Trophoblast cell (in vitro differentiated cells and primary cell): Measurements from ENCODE around the gene TTC28.
A peak's percentile ranks its signal among the peaks of the same experiment; 100 is the strongest.
"Not testable (repeated sequence)": the region's sequence is repeated elsewhere in the genome, so short reads cannot be mapped to it uniquely, and the experiment has no call there.

Experiments
- DNase-seq, 2 donors: peaks; one replicate each; pipeline ENCODE4 v3.0.0-alpha.2; 2016
- H2AFZ ChIP-seq: 2 replicates; pipeline ENCODE4 v1.6.1; 2013; ENCODE audit warnings: low read length, moderate library complexity, mild to moderate bottlenecking; ENCODE audit not compliant: insufficient read depth, poor library complexity
- H2AK5ac ChIP-seq: 2 replicates; pipeline ENCODE4 v1.6.1; 2013; ENCODE audit warnings: mild to moderate bottlenecking, low read length
- H2BK120ac ChIP-seq: 2 replicates; pipeline ENCODE4 v1.6.1; 2013; ENCODE audit warnings: low read length, mild to moderate bottlenecking, moderate library complexity; ENCODE audit not compliant: insufficient read depth, poor library complexity
- H2BK12ac ChIP-seq: 2 replicates; pipeline ENCODE4 v1.6.1; 2013; ENCODE audit warnings: mild to moderate bottlenecking, low read length, moderate library complexity
- H2BK5ac ChIP-seq: 2 replicates; pipeline ENCODE4 v1.6.1; 2013; ENCODE audit warnings: low read length, low read depth, moderate library complexity, mild to moderate bottlenecking; ENCODE audit not compliant: poor library complexity
- H3K14ac ChIP-seq: 2 replicates; pipeline ENCODE4 v1.6.1; 2013; ENCODE audit warnings: mild to moderate bottlenecking, low read length
- H3K18ac ChIP-seq: 2 replicates; pipeline ENCODE4 v1.6.1; 2013; ENCODE audit warnings: mild to moderate bottlenecking, low read length
- H3K23ac ChIP-seq: 2 replicates; pipeline ENCODE4 v1.6.1; 2013; ENCODE audit warnings: low read length
- H3K27ac ChIP-seq: 2 replicates; pipeline ENCODE4 v1.5.1; 2013; ENCODE audit warnings: low read depth, mild to moderate bottlenecking, inconsistent platforms, low read length, moderate library complexity
- H3K27me3 ChIP-seq: 2 replicates; pipeline ENCODE4 v1.6.1; 2013; ENCODE audit warnings: inconsistent platforms, mild to moderate bottlenecking, low read length, moderate library complexity; ENCODE audit not compliant: insufficient read depth
- H3K36me3 ChIP-seq, 2 experiments: 1 replicate in 1 of 2; 2 replicates in 1 of 2; pipeline ENCODE4 v1.6.1; 2013; ENCODE audit warnings: low read length in 2 of 2, mild to moderate bottlenecking in 2 of 2, moderate library complexity in 1 of 2; ENCODE audit not compliant: insufficient read depth in 2 of 2, control insufficient read depth in 1 of 2
- H3K4ac ChIP-seq: 2 replicates; pipeline ENCODE4 v1.6.1; 2013; ENCODE audit warnings: low read depth, mild to moderate bottlenecking, low read length, moderate library complexity
- H3K4me1 ChIP-seq, 2 experiments: 1 replicate in 1 of 2; 2 replicates in 1 of 2; pipeline ENCODE4 v1.6.1; 2013; ENCODE audit warnings: low read length in 2 of 2, mild to moderate bottlenecking in 2 of 2, moderate library complexity in 1 of 2; ENCODE audit not compliant: insufficient read depth in 2 of 2, control insufficient read depth in 1 of 2
- H3K4me2 ChIP-seq: 2 replicates; pipeline ENCODE4 v1.6.1; 2013; ENCODE audit warnings: inconsistent platforms, mild to moderate bottlenecking, low read length, moderate library complexity
- H3K4me3 ChIP-seq: 2 replicates; pipeline ENCODE4 v1.5.1; 2013; ENCODE audit warnings: mild to moderate bottlenecking, low read depth, low read length, inconsistent platforms
- H3K79me1 ChIP-seq: one replicate; pipeline ENCODE4 v1.6.1; 2013; ENCODE audit warnings: low read length
- H3K79me2 ChIP-seq: 2 replicates; pipeline ENCODE4 v1.6.1; 2013; ENCODE audit warnings: low read length, mild to moderate bottlenecking; ENCODE audit not compliant: control insufficient read depth, insufficient read depth, poor library complexity
- H3K9ac ChIP-seq: 2 replicates; pipeline ENCODE4 v1.6.1; 2013; ENCODE audit warnings: mild to moderate bottlenecking, low read length
- H3K9me3 ChIP-seq: 2 replicates; pipeline ENCODE4 v1.6.1; 2013; ENCODE audit warnings: low read depth, mild to moderate bottlenecking, control low read depth, inconsistent platforms, low read length; ENCODE audit not compliant: insufficient read depth
- H4K12ac ChIP-seq: 2 replicates; pipeline ENCODE4 v1.6.1; 2013; ENCODE audit warnings: low read depth, mild to moderate bottlenecking, low read length, moderate library complexity
- H4K8ac ChIP-seq: 2 replicates; pipeline ENCODE4 v1.6.1; 2013; ENCODE audit warnings: low read depth, mild to moderate bottlenecking, low read length, moderate library complexity
- H4K91ac ChIP-seq: one replicate; pipeline ENCODE4 v1.6.1; 2013; ENCODE audit warnings: low read depth, mild to moderate bottlenecking, low read length, moderate library complexity
- WGBS: extraction: QIAGEN DNeasy Blood & Tissue Kit; methylation state at CpG from one replicate; pipeline ENCODE4 v1.1.7; 2013; ENCODE audit warnings: missing lambda C conversion rate; ENCODE audit not compliant: insufficient read length, insufficient coverage; ENCODE audit errors: extremely low coverage; 5-methylcytosine and 5-hydroxymethylcytosine counted together

Gene TTC28

GRCh38 chr22:28682966-28683365 lies 3.3 kb upstream of the TTC28 start:
- not testable (repeated sequence) for H3K23ac ChIP-seq, DNase-seq, H4K91ac ChIP-seq, H3K79me1 ChIP-seq, H2BK12ac ChIP-seq, H3K27ac ChIP-seq, H3K4me2 ChIP-seq, H2AK5ac ChIP-seq, H3K14ac ChIP-seq, H3K27me3 ChIP-seq, H3K36me3 ChIP-seq, H2BK5ac ChIP-seq, H4K12ac ChIP-seq, H2BK120ac ChIP-seq, H4K8ac ChIP-seq, H3K79me2 ChIP-seq, H3K4me3 ChIP-seq, H3K4ac ChIP-seq, H3K9me3 ChIP-seq, H2AFZ ChIP-seq, H3K9ac ChIP-seq, H3K4me1 ChIP-seq, H3K18ac ChIP-seq
- no CpG with 5 or more reads among the region's 4 CpGs for WGBS

GRCh38 chr22:28680813-28681490 lies 1.3 kb upstream of the TTC28 start:
- not testable (repeated sequence) for H2BK5ac ChIP-seq, H3K14ac ChIP-seq, DNase-seq, H3K9me3 ChIP-seq, H3K4me2 ChIP-seq, H2AK5ac ChIP-seq, H2BK120ac ChIP-seq, H2AFZ ChIP-seq, H3K23ac ChIP-seq, H3K79me2 ChIP-seq, H2BK12ac ChIP-seq, H3K4me1 ChIP-seq, H4K8ac ChIP-seq, H3K27me3 ChIP-seq, H3K79me1 ChIP-seq, H4K91ac ChIP-seq, H3K36me3 ChIP-seq, H3K4me3 ChIP-seq, H4K12ac ChIP-seq, H3K9ac ChIP-seq, H3K18ac ChIP-seq, H3K27ac ChIP-seq, H3K4ac ChIP-seq
- WGBS, result no CpG with 5 or more reads among the region's 5 CpGs

- H3K4me1 ChIP-seq, DNase-seq, H3K27ac ChIP-seq, H3K79me2 ChIP-seq, H2BK12ac ChIP-seq, H3K27me3 ChIP-seq, H3K23ac ChIP-seq, H3K9me3 ChIP-seq, H3K79me1 ChIP-seq, H2BK5ac ChIP-seq, H3K36me3 ChIP-seq, H2BK120ac ChIP-seq, H3K4ac ChIP-seq, H3K14ac ChIP-seq, H2AK5ac ChIP-seq: not testable (repeated sequence)
- peak overlapping the region; percentile 82 for H3K4me3 ChIP-seq
- H3K18ac ChIP-seq, result peak overlapping the region; percentile 7
- WGBS, result no CpG with 5 or more reads among the region's 58 CpGs
- H4K12ac ChIP-seq, result peak overlapping the region; percentile 27
- peak overlapping the region; percentile 43 for H2AFZ ChIP-seq
- peak overlapping the region; percentile 12 for H4K91ac ChIP-seq
- peak overlapping the region; percentile 57 for H3K4me2 ChIP-seq
- H3K9ac ChIP-seq, result peak overlapping the region; percentile 85
- H4K8ac ChIP-seq, result peak overlapping the region; percentile 42
Measured at GRCh38 chr22:28678778-28679610, 646 bp downstream of the TTC28 start.

DNA sequence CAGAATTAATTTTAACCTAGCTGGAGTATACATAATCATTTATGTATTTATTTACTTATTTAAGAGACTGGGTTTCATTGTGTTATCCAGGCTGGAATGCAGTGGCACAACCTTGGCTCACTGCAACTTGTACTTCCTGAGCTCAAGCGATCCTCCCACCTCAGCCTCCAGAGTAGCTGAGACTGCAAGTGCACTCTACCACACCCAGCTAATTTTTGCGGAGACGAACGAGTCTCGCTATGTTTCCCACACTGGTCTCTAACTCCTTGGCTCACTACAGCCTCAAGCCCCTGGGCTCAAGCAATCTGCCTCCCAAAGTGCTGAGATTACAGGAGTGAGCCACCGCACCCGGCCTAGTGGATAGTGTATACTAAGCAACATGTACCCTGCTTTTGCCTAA lies 1.5 kb downstream of the TTC28 start:
- not testable (repeated sequence) for H4K91ac ChIP-seq, H3K36me3 ChIP-seq, H4K12ac ChIP-seq, H3K4ac ChIP-seq, H3K9ac ChIP-seq, H2AFZ ChIP-seq, H4K8ac ChIP-seq, H3K79me2 ChIP-seq, H3K18ac ChIP-seq, H2AK5ac ChIP-seq, H3K4me2 ChIP-seq, DNase-seq, H2BK5ac ChIP-seq, H3K9me3 ChIP-seq, H3K14ac ChIP-seq, H3K23ac ChIP-seq, H3K4me3 ChIP-seq, H2BK120ac ChIP-seq, H2BK12ac ChIP-seq, H3K79me1 ChIP-seq, H3K27me3 ChIP-seq, H3K4me1 ChIP-seq, H3K27ac ChIP-seq
- no CpG with 5 or more reads among the region's 7 CpGs for WGBS
